Esophagus muscularis mucosa (tissue), 4 donors: ENCODE results near the gene RPL11.

Experiments
- EP300 ChIP-seq: sonication (generic); formaldehyde crosslinking; IDR thresholded peaks from one replicate; pipeline ENCODE4 v1.6.1; 2017; ENCODE audit warnings: antibody characterized with exemption
- POLR2A ChIP-seq: fragments of 450-650 bp; IDR thresholded peaks from one replicate; pipeline ENCODE4 v1.6.1; 2017; ENCODE audit warnings: antibody characterized with exemption, moderate library complexity, mild to moderate bottlenecking, low read depth
- POLR2AphosphoS5 ChIP-seq, 2 donors: sonication (generic); formaldehyde crosslinking; IDR thresholded peaks; one replicate each; pipeline ENCODE4 v1.6.1; 2017; ENCODE audit warnings: antibody characterized with exemption in 2 of 2
- TF ChIP-seq, protein P1 (sequence below), 3 experiments: fragments of 200-600 bp in 2 of 3; fragments of 450-650 bp in 1 of 3; sonication (generic) in 2 of 3; IDR thresholded peaks; one replicate each; pipeline ENCODE4 v1.5.1; 2017 to 2019; ENCODE audit warnings: antibody characterized with exemption in 3 of 3, mild to moderate bottlenecking in 2 of 3, moderate library complexity in 1 of 3

DNA sequence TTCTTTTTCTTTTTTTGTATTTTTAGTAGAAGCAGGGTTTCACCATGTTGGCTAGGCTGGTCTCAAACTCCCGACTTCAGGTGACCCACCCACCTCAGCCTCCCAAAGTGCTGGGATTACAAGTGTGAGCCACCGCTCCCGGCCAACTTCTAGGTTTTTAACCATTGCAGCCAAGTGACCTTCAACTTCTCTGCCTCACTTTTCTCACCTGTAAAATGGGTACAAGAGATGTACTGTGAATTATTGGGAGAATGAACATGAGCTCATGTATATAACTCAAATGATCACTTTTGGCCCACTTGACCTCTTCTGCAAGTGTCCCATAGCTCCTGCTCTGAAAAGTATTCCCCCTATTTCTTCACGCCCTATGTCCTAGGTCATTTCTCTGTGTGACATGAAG, 11.8 kb upstream of the RPL11 start:
- TF ChIP-seq, protein P1, sequence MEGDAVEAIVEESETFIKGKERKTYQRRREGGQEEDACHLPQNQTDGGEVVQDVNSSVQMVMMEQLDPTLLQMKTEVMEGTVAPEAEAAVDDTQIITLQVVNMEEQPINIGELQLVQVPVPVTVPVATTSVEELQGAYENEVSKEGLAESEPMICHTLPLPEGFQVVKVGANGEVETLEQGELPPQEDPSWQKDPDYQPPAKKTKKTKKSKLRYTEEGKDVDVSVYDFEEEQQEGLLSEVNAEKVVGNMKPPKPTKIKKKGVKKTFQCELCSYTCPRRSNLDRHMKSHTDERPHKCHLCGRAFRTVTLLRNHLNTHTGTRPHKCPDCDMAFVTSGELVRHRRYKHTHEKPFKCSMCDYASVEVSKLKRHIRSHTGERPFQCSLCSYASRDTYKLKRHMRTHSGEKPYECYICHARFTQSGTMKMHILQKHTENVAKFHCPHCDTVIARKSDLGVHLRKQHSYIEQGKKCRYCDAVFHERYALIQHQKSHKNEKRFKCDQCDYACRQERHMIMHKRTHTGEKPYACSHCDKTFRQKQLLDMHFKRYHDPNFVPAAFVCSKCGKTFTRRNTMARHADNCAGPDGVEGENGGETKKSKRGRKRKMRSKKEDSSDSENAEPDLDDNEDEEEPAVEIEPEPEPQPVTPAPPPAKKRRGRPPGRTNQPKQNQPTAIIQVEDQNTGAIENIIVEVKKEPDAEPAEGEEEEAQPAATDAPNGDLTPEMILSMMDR (IDR thresholded peaks at IDR 0.05), result no peak
- TF ChIP-seq POLR2AphosphoS5 (IDR thresholded peaks at IDR 0.05) (no peak), POLR2A (no peak), EP300 (no peak)
